GM18858 (cell line): ENCODE results near the gene NSRP1.
A peak's percentile ranks its signal among the peaks of the same experiment; 100 is the strongest.
"Not testable (repeated sequence)": the region's sequence is repeated elsewhere in the genome, so short reads cannot be mapped to it uniquely, and the experiment has no call there.

Experiments used
- ATAC-seq: cut with Tn5 transposase; IDR thresholded peaks from one replicate; pipeline ENCODE4 v1.9.1; 2021; ENCODE audit not compliant: unreplicated experiment

The NSRP1 gene

DNA sequence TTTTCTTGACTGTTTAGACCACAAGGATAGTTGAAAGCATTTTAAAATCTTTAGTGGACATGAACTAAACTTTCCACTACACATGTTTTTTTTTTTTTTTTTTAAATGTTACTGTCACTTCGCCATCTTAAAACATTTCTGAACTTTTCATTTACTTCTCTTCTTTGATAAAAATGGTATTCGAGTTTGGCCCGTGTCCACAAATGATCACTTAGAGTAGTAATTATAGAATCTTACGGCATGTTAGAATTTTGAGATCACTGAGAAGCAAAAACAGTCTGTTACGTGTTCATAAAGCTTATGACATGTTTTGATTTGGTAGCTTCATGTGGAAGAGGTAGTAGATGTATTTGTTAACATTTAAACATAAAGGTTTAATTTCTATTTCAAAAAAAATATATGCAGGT lies 1.1 kb downstream of the NSRP1 start:
- no peak for ATAC-seq

DNA sequence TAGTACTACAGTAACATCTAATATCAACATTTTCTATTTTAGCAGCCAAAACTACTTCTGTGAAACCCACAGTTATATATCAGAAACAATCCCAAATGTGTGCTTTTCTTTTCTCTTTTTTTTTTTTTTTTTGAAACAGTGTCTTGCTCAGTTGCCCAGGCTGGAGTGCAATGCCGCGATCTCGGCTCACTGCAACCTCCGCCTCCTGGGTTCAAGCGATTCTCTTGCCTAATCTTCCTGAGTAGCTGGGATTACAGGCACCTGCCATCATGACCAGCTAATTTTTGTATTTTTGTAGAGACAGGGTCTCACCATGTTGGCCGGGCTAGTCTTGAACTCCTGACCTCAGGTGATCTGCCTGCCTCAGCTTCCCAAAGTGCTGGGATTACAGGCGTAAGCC lies 2.0 kb downstream of the NSRP1 start:
- ATAC-seq, result not testable (repeated sequence)

DNA sequence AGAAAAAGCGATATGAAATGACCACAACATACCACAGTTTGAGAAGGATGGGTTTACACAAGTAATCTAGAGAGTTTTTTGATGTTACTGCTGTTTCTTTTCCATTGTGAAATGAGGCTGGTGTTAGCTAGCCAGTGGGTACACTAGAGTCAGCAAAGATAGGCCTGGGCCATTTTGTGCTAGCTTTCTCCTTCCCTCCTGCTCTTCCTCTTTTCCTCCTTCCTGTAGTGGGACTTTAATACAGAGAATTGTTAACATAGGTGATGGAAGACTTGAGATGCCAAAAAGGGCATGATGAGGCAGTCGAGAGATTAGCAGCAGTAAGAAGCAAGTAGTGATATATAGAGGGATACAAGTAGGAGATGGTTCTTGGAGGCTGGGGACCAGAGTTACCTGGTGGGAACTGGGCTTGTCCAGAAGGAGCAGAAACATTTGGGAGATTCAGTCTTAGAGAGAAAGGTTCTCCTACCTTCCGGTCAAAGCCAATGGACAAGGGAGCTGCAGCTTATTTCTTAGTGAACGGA lies 7.7 kb downstream of the NSRP1 start:
- no peak for ATAC-seq

DNA sequence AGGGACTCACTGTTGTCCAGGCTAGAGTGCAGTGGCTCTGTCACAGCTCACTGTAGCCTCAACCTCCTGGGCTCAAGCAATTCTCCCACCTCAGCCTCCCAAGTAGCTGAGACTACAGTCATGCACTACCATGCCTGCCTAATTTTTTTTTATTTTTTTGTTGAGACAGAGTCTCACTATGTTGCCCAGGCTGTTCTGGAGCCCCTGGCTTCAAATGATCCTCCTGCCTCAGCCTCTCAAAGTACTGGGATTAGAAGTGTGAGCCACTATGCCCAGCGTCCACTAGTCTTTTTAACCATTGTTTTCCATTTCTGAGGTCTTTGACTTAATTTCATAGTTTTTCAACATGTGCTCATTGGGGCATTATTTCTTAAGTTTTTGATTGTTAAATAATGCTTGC lies 13.5 kb downstream of the NSRP1 start:
- no peak for ATAC-seq

DNA sequence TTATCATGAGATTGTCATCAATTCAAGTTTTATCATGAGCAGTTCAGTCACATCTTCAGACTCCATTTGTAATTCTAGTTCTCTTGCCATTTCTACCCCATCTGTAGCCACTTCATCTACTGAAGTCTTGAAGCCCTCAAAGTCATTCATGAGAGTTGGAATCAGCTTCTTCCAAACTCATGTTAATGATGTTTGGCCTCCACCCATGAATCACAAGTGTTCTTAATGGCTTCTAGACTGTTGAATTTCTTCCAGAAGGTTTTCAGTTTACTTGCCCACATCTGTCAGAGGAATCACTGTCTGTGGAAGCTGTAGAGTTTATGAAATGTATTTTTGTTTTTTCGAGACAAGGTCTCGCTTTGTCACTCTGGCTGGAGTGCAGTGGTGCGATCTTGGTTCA lies 16.0 kb downstream of the NSRP1 start:
- ATAC-seq, result no peak

DNA sequence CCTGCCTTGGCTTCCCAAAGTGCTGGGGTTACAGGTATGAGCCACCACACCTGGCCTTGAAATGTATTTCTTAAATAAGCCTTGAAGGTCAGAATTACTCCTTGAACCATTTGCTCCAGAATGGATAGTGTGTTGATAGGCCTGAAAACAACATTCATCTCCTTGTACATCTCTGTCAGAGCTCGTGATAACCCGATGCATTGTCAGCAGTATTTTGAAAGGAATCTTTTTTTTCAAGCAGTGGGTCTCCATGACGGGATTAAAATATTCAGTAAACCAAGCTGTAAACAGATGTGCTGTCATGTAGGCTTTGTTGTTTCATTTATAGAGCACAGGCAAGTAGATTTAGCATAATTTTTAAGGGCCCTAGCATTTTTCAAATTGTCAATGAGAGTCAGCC lies 16.6 kb downstream of the NSRP1 start:
- no peak for ATAC-seq

DNA sequence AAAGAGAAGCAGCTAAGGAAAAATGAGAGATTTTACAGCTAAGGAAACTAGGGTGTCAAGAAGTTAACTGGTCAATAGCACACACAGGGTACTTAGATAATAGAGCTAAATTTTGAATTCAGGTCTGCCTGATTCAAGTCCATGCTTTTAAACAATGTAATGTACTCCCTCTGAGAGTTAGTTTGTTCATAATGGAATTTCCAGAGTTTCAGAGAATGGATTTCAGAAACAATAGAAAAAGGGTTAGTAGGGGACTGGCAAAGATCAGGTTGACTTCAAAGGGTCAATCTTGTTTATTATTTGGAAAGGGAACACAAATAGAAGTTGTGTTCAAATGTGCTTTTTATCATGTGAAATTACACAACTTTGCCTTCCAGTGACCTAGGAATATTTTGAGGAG lies 17.9 kb downstream of the NSRP1 start:
- no peak for ATAC-seq

DNA sequence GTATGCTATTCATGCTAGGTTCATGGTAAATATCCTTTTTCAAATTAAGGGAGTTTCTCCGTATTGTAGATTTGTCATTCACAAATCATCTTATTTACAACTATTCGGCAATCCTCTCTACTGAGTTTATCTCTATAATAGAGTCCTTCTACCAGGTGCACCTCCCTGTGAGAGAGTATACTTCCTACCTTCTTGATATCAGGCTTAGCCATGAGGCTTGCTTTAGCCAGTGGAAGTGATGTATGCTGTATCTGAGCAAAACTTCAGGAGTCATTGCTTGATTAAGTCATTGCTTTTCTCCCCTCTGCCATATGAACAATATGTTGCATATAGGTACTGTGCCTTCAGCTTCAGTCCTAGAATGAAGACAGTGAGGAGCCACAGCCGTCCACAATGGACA lies 20.5 kb downstream of the NSRP1 start:
- ATAC-seq, result no peak

DNA sequence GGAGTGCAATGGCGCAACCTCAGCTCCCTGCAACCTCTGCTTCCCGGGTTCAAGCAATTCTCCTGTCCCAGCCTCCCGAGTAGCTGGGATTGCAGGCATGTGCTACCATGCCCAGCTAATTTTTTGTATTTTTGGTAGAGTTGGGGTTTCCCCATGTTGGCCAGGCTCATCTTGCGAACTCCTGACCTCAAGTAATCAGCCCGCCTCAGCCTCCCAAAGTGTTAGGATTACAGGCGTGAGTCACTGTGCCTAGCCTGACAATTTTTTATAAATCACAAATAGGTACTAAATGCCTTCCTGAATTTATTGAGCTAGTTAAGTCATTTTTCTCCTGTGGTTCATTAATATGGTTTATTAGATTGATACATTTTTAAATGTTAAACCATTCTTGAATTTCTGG lies 31.2 kb downstream of the NSRP1 start:
- ATAC-seq, result not testable (repeated sequence)

DNA sequence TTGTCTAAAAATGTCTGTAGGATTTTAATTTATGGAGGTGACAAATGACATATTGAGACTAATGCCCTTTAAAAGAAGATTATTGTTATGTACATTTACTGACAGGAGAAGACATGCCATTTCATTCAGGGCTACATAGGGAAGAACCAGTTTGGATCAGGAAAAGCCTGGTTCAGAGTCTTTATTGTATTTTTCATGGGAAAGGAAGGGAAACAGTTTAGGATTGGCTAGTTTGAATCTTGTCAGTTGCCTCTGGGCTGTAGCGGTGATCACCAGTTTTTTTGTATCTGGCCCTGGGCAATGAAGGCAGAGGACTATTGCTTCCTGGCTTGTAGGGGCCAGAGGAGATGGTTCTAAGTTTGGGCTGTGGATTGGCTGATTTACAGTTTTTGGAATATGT lies 31.8 kb downstream of the NSRP1 start:
- no peak for ATAC-seq

DNA sequence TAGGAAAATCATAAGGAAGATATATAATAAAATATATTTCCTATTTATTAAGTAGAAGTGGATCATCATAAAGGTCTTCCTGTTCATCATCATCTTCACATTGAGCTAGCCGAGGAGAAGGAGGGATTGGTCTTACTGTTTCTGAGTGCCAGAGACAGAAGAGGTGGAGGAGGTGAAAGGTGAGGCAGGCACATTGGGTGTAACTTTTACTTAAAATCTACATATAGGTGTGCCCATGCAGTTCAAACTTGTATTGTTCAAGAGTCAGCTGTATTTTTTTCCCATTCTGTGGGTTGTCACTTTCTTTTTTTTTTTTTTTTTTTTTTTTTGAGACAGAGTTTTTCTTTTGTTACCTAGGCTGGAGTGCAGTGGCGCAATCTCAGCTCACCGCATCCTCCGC lies 34.9 kb downstream of the NSRP1 start:
- no peak for ATAC-seq

DNA sequence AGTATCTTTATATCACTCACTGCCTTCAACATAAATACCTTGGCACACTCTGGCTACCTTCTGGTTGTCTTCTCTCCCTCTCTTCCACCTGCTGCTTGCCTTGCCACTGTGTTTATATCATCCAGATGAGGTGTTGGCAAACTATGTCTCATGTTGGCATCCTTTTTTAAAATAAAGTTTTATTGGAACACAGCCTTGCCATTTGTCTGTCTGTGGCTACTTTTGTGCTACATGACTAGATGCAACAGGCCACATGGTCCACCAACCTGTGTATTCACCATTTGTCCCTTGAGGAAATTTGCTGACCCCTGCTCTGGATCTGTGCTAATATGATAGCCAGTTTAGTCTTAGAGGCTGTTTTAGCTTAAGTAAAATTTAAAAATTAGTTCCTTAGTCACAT lies 36.8 kb downstream of the NSRP1 start:
- no peak for ATAC-seq

DNA sequence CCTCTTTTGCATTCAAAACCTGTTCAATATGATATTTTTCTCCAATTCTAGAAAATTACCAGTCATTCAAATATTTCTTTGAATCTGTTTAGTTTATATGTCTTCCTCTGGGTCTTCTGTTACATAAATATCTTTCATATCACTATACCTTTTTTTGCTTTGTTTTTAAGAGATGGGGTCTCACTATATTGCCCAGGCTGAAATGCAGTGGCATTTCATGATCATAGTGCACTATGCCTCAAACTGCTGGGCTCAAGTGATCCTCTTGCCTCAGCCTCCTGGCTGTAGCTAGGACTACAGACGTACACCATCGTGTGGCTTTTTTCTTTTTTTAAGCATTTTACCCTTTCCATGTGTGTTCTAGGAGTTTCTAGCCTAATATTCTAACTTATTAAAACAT lies 38.8 kb downstream of the NSRP1 start:
- ATAC-seq, result no peak

DNA sequence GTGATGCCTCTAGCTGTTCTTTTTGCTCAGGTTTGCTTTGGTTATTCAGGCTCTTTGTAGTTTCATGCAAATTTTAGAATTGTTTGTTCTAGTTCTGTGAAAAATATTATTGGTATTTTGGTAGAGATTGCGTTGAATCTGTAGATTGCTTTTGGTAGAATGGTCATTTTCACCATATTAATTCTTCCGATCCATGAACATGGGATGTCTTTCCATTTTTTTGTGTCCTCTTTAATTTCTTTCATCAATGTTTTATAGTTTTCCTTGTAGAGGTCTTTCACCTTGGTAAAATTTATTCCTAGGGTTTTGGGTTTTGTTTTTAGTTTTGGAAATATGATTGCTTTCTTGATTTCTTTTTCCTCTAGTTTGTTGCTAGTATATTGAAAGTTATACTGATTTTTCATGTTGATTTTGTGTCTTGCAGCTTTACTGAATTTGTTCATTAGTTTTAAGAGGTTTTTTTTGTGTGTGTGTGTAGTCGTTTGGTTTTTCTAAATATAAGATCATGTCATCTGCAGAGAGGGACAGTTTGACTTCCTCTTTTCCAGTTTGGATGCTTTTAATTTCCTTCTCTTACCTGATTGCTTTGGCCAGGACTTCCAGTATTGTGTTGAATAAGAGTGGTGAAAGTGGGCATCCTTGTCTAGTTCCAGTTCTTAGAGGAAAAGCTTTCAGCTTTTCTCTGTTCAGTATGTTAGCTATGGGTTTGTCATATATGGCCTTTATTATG lies 42.4 kb downstream of the NSRP1 start:
- no peak for ATAC-seq

DNA sequence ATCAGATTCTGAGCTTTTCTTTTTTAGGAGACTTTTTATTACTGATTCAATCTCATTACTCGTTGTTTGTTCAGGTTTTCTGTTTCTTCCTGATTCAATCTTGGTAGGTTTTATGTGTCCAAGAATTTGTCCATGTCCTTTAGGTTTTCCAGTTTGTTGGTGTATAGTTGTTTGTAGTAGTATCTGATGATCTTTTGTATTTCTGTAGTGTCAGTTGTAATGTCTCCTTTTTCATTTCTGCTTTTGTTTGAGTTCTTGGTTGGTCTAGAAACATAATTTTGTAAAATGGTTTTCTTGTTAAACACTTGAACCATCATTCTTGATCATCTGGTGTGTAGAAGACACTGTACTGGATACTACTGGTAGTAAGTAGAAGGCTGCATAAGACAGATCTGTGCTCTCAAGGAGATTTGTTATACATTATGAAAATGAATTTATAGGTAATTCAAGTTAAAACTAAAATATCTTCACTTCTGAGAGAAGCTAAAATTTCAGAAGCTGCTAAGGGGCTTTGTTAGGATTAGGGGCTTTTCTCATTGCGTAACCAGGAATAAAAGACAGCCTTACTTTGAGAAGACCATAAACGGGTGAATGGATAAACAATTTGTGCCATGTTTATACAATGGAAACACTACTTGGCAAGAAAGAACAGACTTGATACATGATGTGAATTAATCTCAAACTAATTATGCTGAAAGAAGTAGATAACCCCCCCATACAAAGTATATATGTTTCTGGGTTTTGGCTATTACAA lies 44.0 kb downstream of the NSRP1 start:
- ATAC-seq, result no peak

DNA sequence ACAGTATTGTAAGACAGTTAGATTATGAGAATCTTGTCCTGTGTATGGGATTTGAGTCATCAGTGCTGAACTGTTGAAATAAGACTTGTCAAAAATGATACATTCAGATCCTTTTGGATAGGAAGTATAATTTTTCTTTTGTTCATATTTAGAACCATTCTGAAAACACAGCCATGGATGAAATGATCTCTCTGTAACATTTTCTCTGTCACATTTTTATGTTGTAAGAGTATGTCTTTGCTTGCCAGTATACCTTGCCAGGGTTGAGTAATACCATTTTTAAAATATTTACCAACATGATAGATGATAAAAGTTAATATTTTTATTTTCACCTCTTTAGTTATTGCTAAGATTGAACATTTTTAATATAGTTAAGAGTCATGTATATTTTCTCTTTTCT lies 45.0 kb downstream of the NSRP1 start:
- no peak for ATAC-seq

DNA sequence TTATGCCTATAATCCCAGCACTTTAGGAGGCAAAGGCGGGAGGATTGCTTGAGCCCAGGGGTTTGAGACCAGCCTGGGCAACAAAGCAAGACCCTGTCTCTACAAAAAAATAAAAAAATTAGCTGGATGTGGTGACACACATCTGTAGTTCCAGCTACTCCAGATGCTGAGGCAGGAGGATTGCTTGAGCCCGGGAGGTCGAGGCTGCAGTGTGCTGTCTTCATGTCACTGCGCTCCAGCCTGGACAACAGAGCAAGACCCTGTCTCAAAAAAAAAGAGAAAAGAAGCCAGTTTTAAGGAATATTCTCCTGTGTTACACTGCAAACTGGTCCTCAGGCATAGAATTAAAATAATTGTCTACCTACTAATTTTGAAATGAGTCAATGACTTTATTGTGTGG lies 47.9 kb downstream of the NSRP1 start:
- no peak for ATAC-seq

DNA sequence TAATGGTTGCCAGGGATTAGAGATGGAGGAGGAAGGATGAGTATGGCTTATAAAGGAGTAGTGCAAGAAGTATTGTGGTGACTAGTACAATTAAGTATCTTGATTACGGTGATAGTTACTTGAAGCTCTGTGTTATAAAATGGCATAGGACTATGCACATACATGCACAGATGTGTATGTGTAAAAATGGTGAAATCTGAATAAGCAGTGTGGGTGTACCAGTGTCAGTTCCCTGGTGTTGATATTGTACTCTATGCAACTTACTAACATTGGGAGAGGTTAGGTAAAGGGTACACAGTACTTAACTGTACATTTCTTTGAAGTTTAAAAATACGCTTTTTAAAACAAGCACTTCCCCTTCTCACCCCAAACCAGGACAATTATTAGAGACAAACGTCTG lies 48.5 kb downstream of the NSRP1 start:
- ATAC-seq, result no peak

DNA sequence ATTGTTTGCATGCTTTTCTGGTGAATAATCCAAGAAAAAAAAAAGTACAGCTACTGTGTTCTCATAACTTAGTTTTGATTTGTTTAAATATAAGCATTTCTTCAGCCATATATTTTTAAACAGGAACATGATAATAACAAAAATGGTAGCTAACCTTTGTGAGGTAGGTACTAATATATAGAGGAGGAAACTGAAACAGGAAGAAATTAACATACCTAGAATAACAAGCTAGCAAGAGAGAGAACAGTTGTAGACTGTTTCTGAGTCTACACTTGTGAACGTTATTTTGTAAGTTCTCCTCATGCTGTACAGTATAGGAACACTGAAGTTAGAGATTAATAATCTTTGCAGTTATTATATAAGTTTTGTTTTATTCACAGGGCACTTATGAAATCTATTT lies 49.3 kb downstream of the NSRP1 start:
- ATAC-seq, result no peak

DNA sequence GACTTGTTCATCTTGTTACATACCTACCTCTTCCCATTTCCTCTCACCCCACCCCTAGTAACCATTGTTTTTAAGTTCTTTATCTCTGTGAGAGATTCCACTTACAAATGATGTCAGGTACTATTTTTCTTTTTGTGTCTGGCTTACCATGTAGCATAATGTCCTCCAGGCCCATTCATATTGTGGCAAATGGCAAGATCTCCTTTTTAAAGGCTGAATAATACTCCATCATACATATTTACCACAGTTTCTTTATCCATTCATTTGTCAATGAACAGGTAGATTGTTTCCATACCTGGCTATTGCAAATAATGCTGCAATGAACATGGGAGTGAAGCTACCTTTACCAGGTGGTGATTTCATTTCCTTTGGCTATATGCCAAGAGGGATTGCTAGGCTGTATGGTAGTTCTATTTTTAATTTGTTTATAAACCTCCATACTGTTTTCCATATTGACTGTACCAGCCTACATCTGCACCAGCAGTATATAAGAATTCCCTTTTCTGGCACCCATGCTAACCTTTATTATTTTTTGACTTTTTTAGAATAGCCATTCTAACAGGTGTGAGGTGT lies 53.9 kb downstream of the NSRP1 start:
- ATAC-seq, result no peak

DNA sequence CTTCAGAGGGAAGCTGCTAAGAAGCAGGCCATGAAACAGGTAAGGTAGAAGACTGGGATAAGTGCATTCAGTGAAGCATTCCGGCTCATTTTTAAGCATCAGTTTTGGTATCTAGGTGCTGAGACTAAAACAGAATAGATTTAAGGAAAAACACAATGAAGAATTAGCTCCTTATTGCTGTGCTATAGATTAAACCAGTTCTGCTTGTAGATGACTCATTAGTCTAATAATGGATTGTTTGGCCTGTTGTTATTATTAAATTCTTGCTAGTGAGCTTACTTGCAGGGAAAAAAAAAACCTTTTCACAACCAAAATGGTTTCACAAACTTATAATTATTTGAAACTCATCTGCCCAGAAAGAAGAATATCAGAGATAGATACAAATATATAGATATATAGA lies 55.9 kb downstream of the NSRP1 start:
- no peak for ATAC-seq

DNA sequence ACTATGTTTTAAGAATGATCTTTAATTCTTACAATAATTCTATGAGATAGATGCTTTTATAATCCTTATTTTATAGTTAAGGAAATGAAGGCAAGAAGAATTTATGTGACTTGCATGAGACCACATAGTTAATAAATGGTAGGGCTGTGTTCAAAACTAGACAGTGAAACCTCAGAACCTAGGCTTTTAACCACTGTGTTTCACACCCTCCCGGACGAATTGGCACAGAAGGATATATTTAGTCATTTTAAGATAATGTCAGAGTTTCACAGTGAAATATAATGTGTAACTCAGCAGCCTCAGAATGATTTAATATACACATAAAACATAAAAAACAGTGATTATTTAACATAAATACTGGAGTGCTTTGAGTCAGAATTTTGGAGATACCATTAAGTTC lies 57.0 kb downstream of the NSRP1 start:
- ATAC-seq, result peak; percentile 77
